Measurements from ENCODE around the gene ADGRG2. TPM values are rescaled to one million over a fixed set of nuclear protein-coding genes. Genes with fewer than 3 reads are reported as not detected.

The ADGRG2 gene
- total RNA-seq, 1 experiment from 2014 or later: 8.2 TPM

- Mint-ChIP-seq H3K4me3 (no peak overlapping the region), H3K36me3 (peaks cover 18% of the 10 kb centered on the region), H3K9me3 (no peaks in the 10 kb centered on the region), H3K4me1 (no peaks in the 10 kb centered on the region), H3K27ac (no peak overlapping the region), H3K27me3 (ENCODE audit: low read depth) (no peaks in the 10 kb centered on the region)
- TF ChIP-seq GABPB1 (CRISPR knock-in tag; IDR thresholded peaks at IDR 0.05) (no peak), ZNF138 (CRISPR knock-in tag; conservative IDR thresholded peaks at IDR 0.05) (no peak), IRF1 (CRISPR knock-in tag; IDR thresholded peaks at IDR 0.05) (no peak), NFE2L1 (CRISPR knock-in tag; IDR thresholded peaks at IDR 0.05) (no peak), GTF2I (CRISPR knock-in tag; conservative IDR thresholded peaks at IDR 0.05) (no peak), MYBL2 (CRISPR knock-in tag; IDR thresholded peaks at IDR 0.05) (no peak), ZNF263 (CRISPR knock-in tag; IDR thresholded peaks at IDR 0.05; ENCODE audit: low read depth) (no peak), NFYB (CRISPR knock-in tag; conservative IDR thresholded peaks at IDR 0.05; ENCODE audit: low read depth) (no peak), NFATC4 (CRISPR knock-in tag; IDR thresholded peaks at IDR 0.05) (no peak), NR3C1 (CRISPR knock-in tag; conservative IDR thresholded peaks at IDR 0.05; ENCODE audit: low read depth) (no peak), ZNF396 (CRISPR knock-in tag; IDR thresholded peaks at IDR 0.05; ENCODE audit: borderline replicate concordance) (no peak)
- TF ChIP-seq, protein P1, sequence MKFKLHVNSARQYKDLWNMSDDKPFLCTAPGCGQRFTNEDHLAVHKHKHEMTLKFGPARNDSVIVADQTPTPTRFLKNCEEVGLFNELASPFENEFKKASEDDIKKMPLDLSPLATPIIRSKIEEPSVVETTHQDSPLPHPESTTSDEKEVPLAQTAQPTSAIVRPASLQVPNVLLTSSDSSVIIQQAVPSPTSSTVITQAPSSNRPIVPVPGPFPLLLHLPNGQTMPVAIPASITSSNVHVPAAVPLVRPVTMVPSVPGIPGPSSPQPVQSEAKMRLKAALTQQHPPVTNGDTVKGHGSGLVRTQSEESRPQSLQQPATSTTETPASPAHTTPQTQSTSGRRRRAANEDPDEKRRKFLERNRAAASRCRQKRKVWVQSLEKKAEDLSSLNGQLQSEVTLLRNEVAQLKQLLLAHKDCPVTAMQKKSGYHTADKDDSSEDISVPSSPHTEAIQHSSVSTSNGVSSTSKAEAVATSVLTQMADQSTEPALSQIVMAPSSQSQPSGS (CRISPR knock-in tag; IDR thresholded peaks at IDR 0.05; ENCODE audit: borderline replicate concordance, low read depth): no peak
- TF ChIP-seq, protein P2, sequence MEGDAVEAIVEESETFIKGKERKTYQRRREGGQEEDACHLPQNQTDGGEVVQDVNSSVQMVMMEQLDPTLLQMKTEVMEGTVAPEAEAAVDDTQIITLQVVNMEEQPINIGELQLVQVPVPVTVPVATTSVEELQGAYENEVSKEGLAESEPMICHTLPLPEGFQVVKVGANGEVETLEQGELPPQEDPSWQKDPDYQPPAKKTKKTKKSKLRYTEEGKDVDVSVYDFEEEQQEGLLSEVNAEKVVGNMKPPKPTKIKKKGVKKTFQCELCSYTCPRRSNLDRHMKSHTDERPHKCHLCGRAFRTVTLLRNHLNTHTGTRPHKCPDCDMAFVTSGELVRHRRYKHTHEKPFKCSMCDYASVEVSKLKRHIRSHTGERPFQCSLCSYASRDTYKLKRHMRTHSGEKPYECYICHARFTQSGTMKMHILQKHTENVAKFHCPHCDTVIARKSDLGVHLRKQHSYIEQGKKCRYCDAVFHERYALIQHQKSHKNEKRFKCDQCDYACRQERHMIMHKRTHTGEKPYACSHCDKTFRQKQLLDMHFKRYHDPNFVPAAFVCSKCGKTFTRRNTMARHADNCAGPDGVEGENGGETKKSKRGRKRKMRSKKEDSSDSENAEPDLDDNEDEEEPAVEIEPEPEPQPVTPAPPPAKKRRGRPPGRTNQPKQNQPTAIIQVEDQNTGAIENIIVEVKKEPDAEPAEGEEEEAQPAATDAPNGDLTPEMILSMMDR (IDR thresholded peaks at IDR 0.05): no peak
- TF ChIP-seq, protein P3, sequence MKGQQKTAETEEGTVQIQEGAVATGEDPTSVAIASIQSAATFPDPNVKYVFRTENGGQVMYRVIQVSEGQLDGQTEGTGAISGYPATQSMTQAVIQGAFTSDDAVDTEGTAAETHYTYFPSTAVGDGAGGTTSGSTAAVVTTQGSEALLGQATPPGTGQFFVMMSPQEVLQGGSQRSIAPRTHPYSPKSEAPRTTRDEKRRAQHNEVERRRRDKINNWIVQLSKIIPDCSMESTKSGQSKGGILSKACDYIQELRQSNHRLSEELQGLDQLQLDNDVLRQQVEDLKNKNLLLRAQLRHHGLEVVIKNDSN (CRISPR knock-in tag; IDR thresholded peaks at IDR 0.05): no peak
- DNase-seq (ENCODE audit: low spot score) (no peak), ATAC-seq (no peak)
- ChIA-PET POLR2A (no interaction called here), CTCF (no interaction called here)
These were observed 175.7 kb downstream of the ADGRG2 start for GRCh38 chrX:18946611-18947010.

GRCh38 chrX:18946157-18946556 lies 176.1 kb downstream of the ADGRG2 start:
- DNase-seq (ENCODE audit: low spot score): no peak
- CTCF ChIA-PET: no interaction called here
- no peaks in the 10 kb centered on the region for H3K4me1 Mint-ChIP-seq
- no peaks in the 10 kb centered on the region for H3K9me3 Mint-ChIP-seq
- ATAC-seq: no peak
- POLR2A ChIA-PET: no interaction called here
- H3K4me3 Mint-ChIP-seq: no peak overlapping the region
- H3K27me3 Mint-ChIP-seq (ENCODE audit: low read depth): no peaks in the 10 kb centered on the region
- no peak overlapping the region for H3K27ac Mint-ChIP-seq
- peaks cover 13% of the 10 kb centered on the region for H3K36me3 Mint-ChIP-seq
- TF ChIP-seq FOXJ3 (CRISPR knock-in tag; IDR thresholded peaks at IDR 0.05; ENCODE audit: borderline replicate concordance) (no peak), EMX1 (CRISPR knock-in tag; IDR thresholded peaks at IDR 0.05) (no peak), NR1H2 (CRISPR knock-in tag; IDR thresholded peaks at IDR 0.05) (no peak), TP53 (CRISPR knock-in tag; IDR thresholded peaks at IDR 0.05) (no peak), ZNF232 (CRISPR knock-in tag; IDR thresholded peaks at IDR 0.05) (no peak)
- TF ChIP-seq, protein P2 (IDR thresholded peaks at IDR 0.05): no peak
- TF ChIP-seq, protein P4, sequence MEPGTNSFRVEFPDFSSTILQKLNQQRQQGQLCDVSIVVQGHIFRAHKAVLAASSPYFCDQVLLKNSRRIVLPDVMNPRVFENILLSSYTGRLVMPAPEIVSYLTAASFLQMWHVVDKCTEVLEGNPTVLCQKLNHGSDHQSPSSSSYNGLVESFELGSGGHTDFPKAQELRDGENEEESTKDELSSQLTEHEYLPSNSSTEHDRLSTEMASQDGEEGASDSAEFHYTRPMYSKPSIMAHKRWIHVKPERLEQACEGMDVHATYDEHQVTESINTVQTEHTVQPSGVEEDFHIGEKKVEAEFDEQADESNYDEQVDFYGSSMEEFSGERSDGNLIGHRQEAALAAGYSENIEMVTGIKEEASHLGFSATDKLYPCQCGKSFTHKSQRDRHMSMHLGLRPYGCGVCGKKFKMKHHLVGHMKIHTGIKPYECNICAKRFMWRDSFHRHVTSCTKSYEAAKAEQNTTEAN (CRISPR knock-in tag; IDR thresholded peaks at IDR 0.05): no peak
- TF ChIP-seq, protein P5, sequence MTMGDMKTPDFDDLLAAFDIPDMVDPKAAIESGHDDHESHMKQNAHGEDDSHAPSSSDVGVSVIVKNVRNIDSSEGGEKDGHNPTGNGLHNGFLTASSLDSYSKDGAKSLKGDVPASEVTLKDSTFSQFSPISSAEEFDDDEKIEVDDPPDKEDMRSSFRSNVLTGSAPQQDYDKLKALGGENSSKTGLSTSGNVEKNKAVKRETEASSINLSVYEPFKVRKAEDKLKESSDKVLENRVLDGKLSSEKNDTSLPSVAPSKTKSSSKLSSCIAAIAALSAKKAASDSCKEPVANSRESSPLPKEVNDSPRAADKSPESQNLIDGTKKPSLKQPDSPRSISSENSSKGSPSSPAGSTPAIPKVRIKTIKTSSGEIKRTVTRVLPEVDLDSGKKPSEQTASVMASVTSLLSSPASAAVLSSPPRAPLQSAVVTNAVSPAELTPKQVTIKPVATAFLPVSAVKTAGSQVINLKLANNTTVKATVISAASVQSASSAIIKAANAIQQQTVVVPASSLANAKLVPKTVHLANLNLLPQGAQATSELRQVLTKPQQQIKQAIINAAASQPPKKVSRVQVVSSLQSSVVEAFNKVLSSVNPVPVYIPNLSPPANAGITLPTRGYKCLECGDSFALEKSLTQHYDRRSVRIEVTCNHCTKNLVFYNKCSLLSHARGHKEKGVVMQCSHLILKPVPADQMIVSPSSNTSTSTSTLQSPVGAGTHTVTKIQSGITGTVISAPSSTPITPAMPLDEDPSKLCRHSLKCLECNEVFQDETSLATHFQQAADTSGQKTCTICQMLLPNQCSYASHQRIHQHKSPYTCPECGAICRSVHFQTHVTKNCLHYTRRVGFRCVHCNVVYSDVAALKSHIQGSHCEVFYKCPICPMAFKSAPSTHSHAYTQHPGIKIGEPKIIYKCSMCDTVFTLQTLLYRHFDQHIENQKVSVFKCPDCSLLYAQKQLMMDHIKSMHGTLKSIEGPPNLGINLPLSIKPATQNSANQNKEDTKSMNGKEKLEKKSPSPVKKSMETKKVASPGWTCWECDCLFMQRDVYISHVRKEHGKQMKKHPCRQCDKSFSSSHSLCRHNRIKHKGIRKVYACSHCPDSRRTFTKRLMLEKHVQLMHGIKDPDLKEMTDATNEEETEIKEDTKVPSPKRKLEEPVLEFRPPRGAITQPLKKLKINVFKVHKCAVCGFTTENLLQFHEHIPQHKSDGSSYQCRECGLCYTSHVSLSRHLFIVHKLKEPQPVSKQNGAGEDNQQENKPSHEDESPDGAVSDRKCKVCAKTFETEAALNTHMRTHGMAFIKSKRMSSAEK (CRISPR knock-in tag; IDR thresholded peaks at IDR 0.05; ENCODE audit: borderline replicate concordance): no peak
- TF ChIP-seq, protein P6, sequence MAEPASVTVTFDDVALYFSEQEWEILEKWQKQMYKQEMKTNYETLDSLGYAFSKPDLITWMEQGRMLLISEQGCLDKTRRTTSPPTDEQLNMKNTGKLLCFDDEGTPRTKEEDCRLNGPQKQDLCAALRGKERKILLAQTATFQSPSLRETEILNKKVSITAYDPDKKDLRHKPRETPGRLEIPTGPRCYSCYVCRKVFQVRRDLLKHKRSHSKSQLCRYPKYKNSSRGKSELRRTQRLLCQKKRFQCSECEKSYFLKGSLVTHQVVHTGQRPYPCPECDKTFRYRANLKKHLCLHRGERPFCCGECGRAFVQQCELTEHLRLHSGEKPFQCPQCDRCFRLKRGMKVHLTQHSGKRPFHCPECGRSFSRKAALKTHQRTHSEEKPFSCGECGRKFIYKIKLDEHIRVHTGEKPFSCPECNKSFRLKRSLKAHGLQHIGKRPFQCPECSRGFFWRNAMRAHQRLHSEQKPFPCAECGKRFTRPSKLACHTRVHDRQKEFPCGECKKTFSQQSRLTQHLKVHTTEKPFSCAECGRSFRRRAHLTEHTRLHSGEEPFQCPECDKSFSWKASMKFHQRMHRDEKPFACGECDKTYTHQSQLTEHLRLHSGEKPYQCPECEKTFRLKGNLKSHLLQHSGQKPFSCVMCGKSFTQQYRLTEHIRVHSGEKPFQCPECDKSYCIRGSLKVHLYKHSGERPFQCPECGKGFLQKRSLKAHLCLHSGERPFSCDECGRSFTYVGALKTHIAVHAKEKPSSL (CRISPR knock-in tag; conservative IDR thresholded peaks at IDR 0.05): no peak

Measured in WTC11 (cell line).